Nephron (organoid): ENCODE measurements around the gene HNRNPF.

Experiments used
- H3K27ac Mint-ChIP-seq, 3 experiments: 2 replicates each; pipeline ENCODE4 v1.8.0; 2020; ENCODE audit warnings: mixed read lengths in 3 of 3, mild to moderate bottlenecking in 2 of 3, moderate library complexity in 1 of 3
- H3K27me3 Mint-ChIP-seq: 2 replicates; pipeline ENCODE4 v1.8.0; 2021; ENCODE audit warnings: low read depth, mild to moderate bottlenecking, moderate library complexity, mixed read lengths
- H3K36me3 Mint-ChIP-seq: 2 replicates; pipeline ENCODE4 v1.8.0; 2020; ENCODE audit warnings: low read depth, mixed read lengths
- H3K4me1 Mint-ChIP-seq: 2 replicates; pipeline ENCODE4 v1.8.0; 2020; ENCODE audit warnings: mixed read lengths
- H3K4me3 Mint-ChIP-seq, 3 experiments: 2 replicates each; pipeline ENCODE4 v1.8.0; 2020; ENCODE audit warnings: mild to moderate bottlenecking in 3 of 3, mixed read lengths in 3 of 3, moderate library complexity in 2 of 3
- H3K9me3 Mint-ChIP-seq: 2 replicates; pipeline ENCODE4 v1.8.0; 2020; ENCODE audit warnings: mixed read lengths
- TF ChIP-seq, protein P1 (sequence below), 3 experiments: fragments of 200-600 bp; sonication (generic); IDR thresholded peaks; one replicate each; pipeline ENCODE4 v1.5.0; 2021; ENCODE audit warnings: antibody characterized with exemption in 3 of 3; ENCODE audit not compliant: unreplicated experiment in 3 of 3

The HNRNPF gene

DNA sequence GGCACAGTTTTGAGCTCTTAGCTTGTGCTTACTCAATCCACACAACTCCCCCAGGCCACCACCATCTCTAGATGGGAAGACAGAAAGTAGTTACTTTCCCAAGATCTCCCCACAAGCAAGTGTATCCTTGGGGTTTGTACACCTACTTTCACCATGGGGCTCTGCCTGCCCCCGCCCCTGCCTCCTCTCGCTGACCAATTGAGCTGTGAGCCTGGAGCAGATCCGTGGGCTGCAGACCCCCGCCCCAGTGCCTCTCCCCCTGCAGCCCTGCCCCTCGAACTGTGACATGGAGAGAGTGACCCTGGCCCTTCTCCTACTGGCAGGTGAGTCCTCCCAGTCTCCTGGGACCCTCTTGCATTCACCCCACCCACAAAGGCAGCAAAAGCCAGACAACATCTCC is 35.5 kb downstream of the HNRNPF start:
- Mint-ChIP-seq H3K27me3 (peaks cover 7% of the 10 kb centered on the region), H3K4me3 (no peak overlapping the region), H3K4me1 (peaks cover 8% of the 10 kb centered on the region), H3K27ac (no peak overlapping the region), H3K9me3 (no peaks in the 10 kb centered on the region), H3K36me3 (no peaks in the 10 kb centered on the region)
- TF ChIP-seq, protein P1, sequence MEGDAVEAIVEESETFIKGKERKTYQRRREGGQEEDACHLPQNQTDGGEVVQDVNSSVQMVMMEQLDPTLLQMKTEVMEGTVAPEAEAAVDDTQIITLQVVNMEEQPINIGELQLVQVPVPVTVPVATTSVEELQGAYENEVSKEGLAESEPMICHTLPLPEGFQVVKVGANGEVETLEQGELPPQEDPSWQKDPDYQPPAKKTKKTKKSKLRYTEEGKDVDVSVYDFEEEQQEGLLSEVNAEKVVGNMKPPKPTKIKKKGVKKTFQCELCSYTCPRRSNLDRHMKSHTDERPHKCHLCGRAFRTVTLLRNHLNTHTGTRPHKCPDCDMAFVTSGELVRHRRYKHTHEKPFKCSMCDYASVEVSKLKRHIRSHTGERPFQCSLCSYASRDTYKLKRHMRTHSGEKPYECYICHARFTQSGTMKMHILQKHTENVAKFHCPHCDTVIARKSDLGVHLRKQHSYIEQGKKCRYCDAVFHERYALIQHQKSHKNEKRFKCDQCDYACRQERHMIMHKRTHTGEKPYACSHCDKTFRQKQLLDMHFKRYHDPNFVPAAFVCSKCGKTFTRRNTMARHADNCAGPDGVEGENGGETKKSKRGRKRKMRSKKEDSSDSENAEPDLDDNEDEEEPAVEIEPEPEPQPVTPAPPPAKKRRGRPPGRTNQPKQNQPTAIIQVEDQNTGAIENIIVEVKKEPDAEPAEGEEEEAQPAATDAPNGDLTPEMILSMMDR (IDR thresholded peaks at IDR 0.05; ENCODE audit: unreplicated experiment in 3 of 3): no peak

DNA sequence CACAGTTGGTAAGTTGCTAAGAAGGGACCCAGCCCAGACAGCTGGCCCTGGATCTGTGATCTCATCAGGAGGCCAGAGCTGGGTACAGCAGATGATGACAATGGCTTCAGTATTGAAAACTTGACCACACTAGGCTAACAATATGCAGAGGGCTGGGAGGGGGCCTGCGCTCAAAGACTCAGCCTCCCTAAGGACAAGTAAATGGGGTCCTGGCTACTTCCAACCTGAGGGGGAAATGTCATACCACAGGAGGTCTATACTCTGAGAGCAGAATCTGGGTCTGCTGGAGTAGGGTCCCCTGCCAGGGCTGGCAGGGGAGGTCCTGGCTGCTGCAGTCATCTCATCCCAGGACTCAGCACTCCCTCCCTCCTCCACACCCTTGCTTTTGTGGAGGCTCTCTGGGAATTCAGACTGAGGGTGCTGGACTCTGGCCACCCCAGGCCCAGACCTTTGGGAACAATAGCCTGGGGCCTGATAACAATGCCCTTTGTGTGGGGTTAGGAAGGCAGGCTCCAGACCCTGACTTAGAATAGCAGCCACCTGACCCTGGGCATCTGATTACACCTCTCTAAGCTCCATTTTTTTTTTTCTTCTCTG is 36.1 kb downstream of the HNRNPF start:
- H3K4me3 Mint-ChIP-seq: no peak overlapping the region
- H3K4me1 Mint-ChIP-seq: peaks cover 8% of the 10 kb centered on the region
- TF ChIP-seq, protein P1 (IDR thresholded peaks at IDR 0.05; ENCODE audit: unreplicated experiment in 3 of 3): no peak
- no peak overlapping the region for H3K27ac Mint-ChIP-seq
- peaks cover 7% of the 10 kb centered on the region for H3K27me3 Mint-ChIP-seq
- no peaks in the 10 kb centered on the region for H3K9me3 Mint-ChIP-seq
- no peaks in the 10 kb centered on the region for H3K36me3 Mint-ChIP-seq

DNA sequence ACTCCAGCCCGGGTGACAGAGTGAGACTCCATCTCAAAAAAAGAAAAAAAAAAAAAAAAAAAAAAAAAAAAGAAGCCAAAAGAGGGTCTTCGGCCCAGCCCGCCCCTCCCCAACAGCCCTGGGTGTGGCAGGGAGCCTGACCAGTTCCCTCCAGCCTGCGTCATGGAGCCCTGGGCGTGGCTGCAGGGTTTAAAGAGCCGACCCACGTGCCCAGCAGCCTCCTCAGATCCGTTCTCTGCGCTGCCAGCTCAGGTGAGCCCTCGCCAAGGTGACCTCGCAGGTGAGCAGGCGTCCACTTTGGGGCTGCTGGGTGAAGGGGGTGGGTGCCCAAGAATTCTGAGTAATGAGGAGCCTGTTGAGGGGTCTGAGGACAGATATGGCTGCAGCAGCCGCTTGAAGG is 37.6 kb downstream of the HNRNPF start, which contains the start of gene FXYD4:
Gene FXYD4 (plus strand): TSS at position 219 of the 400 bp plus-strand sequence. CDS start 2,111 bp downstream, outside the sequence.
- H3K27ac Mint-ChIP-seq: no peak within 1 kb of the TSS
- peaks cover 7% of the 10 kb centered on the region for H3K27me3 Mint-ChIP-seq
- peaks cover 8% of the 10 kb centered on the region for H3K4me1 Mint-ChIP-seq
- no peak within 1 kb of the TSS for H3K4me3 Mint-ChIP-seq
- TF ChIP-seq, protein P1 (IDR thresholded peaks at IDR 0.05; ENCODE audit: unreplicated experiment in 3 of 3): no peak
- H3K36me3 Mint-ChIP-seq: no peaks in the 10 kb centered on the region
- H3K9me3 Mint-ChIP-seq: no peaks in the 10 kb centered on the region

DNA sequence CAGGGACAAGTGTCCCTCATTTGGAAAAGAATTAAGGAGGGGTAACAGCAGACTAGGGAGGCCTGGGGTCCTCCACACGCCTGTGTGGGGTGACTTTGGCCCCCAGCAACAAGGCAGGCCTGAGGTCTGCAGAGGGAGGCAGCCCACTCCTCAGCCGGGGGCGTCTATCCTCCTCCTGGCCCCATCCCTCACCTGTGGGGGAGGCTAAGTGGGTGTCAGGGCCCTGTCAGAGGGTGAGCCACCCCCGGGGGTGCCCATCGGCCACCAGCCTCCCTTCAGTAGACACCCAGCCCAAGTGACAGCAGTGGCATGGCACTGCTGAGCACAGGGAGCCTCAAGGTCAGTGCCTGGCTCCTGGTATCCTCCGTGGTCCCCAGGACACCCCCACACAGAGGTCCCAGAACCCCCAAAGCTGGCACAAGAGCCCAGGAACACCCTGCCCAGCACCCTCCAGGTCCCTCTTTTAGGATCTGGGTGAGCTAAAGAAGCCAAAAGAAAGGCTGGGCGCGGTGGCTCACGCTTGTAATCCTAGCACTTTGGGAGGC is 38.2 kb downstream of the HNRNPF start:
- Mint-ChIP-seq H3K27me3 (peaks cover 7% of the 10 kb centered on the region), H3K9me3 (no peaks in the 10 kb centered on the region), H3K27ac (no peak overlapping the region), H3K4me1 (peaks cover 8% of the 10 kb centered on the region), H3K4me3 (no peak overlapping the region), H3K36me3 (no peaks in the 10 kb centered on the region)
- TF ChIP-seq, protein P1 (IDR thresholded peaks at IDR 0.05; ENCODE audit: unreplicated experiment in 3 of 3): no peak

DNA sequence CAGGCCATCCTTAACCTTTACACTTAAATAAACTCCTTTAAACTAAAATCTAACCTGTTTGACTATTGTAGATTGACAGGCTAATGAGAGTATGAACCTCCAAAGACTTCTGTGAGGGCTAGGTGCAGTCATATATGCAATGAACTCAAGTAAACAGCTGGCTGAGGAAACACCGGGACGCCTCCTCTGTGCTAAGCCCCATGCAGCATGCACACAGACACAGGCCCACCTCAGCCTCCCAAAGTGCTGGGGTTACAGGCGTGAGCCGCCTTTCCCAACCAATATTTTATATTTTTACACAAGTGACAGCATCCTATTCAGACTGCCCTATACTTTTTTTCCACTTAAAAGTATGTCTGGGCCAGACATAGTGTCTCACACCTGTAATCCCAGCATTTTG is 39.1 kb downstream of the HNRNPF start:
- peaks cover 8% of the 10 kb centered on the region for H3K4me1 Mint-ChIP-seq
- no peaks in the 10 kb centered on the region for H3K9me3 Mint-ChIP-seq
- H3K36me3 Mint-ChIP-seq: no peaks in the 10 kb centered on the region
- H3K27me3 Mint-ChIP-seq: peaks cover 4% of the 10 kb centered on the region
- H3K4me3 Mint-ChIP-seq: no peak overlapping the region
- no peak overlapping the region for H3K27ac Mint-ChIP-seq
- TF ChIP-seq, protein P1 (IDR thresholded peaks at IDR 0.05; ENCODE audit: unreplicated experiment in 3 of 3): no peak

DNA sequence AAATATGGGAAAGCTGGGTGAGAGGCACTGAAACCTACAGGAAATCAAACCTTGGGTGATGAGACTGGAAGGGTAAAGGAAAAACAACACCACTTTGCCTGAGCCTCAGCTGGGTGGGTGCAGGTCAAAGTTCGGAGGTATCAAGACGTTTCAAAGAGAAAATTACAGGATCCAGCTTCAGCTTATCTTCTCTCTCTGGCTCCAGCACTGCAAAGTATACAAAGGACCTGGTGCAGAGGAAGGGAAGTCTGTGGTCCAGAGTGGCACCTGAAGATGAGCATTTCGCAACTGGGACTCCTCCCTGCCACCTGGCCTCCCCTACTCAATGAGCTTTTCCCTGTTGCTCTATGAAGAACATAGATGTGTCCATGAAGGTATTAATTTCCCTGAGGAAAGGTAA is 44.0 kb downstream of the HNRNPF start:
- TF ChIP-seq, protein P1 (IDR thresholded peaks at IDR 0.05; ENCODE audit: unreplicated experiment in 3 of 3): no peak
- H3K27ac Mint-ChIP-seq: no peak overlapping the region
- peaks cover 4% of the 10 kb centered on the region for H3K27me3 Mint-ChIP-seq
- H3K4me1 Mint-ChIP-seq: peaks cover 3% of the 10 kb centered on the region
- H3K9me3 Mint-ChIP-seq: no peaks in the 10 kb centered on the region
- H3K36me3 Mint-ChIP-seq: no peaks in the 10 kb centered on the region
- no peak overlapping the region for H3K4me3 Mint-ChIP-seq
